ENCODE results near the gene COL4A1.
"Not testable (repeated sequence)": the region's sequence is repeated elsewhere in the genome, so short reads cannot be mapped to it uniquely, and the experiment has no call there.

Gene COL4A1

GRCh38 chr13:110323172-110323891 lies 16.4 kb upstream of the COL4A1 start:
- no peak for DNase-seq

GRCh38 chr13:110322828-110323171 lies 15.8 kb upstream of the COL4A1 start:
- no peak for DNase-seq

GRCh38 chr13:110322126-110322827 lies 15.3 kb upstream of the COL4A1 start:
- no peak for DNase-seq

- not testable (repeated sequence) for DNase-seq
These were observed 14.6 kb upstream of the COL4A1 start for GRCh38 chr13:110321573-110321972.

GRCh38 chr13:110320645-110321044 lies 13.7 kb upstream of the COL4A1 start:
- no peak for DNase-seq

GRCh38 chr13:110319774-110320509 lies 13.0 kb upstream of the COL4A1 start:
- peak in 1 of 4 experiments; percentile 12 for DNase-seq

GRCh38 chr13:110319397-110319773 lies 12.4 kb upstream of the COL4A1 start:
- no peak for DNase-seq

GRCh38 chr13:110318920-110319319 lies 12.0 kb upstream of the COL4A1 start:
- DNase-seq, result no peak

GRCh38 chr13:110317496-110318195 lies 10.7 kb upstream of the COL4A1 start:
- DNase-seq, result no peak

- no peak for DNase-seq
These were observed 10.1 kb upstream of the COL4A1 start for GRCh38 chr13:110317093-110317492.

- no peak for DNase-seq
These were observed 9.2 kb upstream of the COL4A1 start for GRCh38 chr13:110316196-110316595.

- no peak for DNase-seq
These were observed 7.7 kb upstream of the COL4A1 start for GRCh38 chr13:110314516-110315245.

- DNase-seq, result not testable (repeated sequence)
These were observed 6.8 kb upstream of the COL4A1 start for GRCh38 chr13:110313733-110314132.

GRCh38 chr13:110313261-110313660 lies 6.3 kb upstream of the COL4A1 start:
- DNase-seq, result not testable (repeated sequence)

- no peak for DNase-seq
These were observed 5.5 kb upstream of the COL4A1 start for GRCh38 chr13:110312339-110313031.

- DNase-seq, result no peak
These were observed 4.7 kb upstream of the COL4A1 start for GRCh38 chr13:110311443-110312338.

GRCh38 chr13:110310541-110311442 lies 3.8 kb upstream of the COL4A1 start:
- DNase-seq, result no peak

GRCh38 chr13:110309661-110310524 lies 2.9 kb upstream of the COL4A1 start:
- DNase-seq, result no peak
